CD14-positive monocyte (primary cell): ENCODE measurements around the gene MLC1. TPM values are rescaled to one million over a fixed set of nuclear protein-coding genes. Genes with fewer than 3 reads are reported as not detected.
A peak's percentile ranks its signal among the peaks of the same experiment; 100 is the strongest.

Experiments used
- DNase-seq, 3 donors: peaks; one replicate each; pipeline ENCODE4 v3.0.0-alpha.2; 2011 to 2022
- H2AFZ ChIP-seq: 2 replicates; pipeline ENCODE4 v1.6.0; 2012; ENCODE audit warnings: mild to moderate bottlenecking, low read depth, low read length, inconsistent platforms; ENCODE audit not compliant: insufficient read depth, poor library complexity, severe bottlenecking
- H3K27ac ChIP-seq, 2 donors: 1 replicate in 1 of 2; 2 replicates in 1 of 2; pipeline ENCODE4 v1.5.1; 2012 to 2013; ENCODE audit warnings: low read length in 2 of 2, control low read depth in 1 of 2, inconsistent platforms in 1 of 2, low read depth in 1 of 2, mild to moderate bottlenecking in 1 of 2
- H3K27me3 ChIP-seq, 2 donors: one replicate each; pipeline versions ENCODE4 v1.6.0 to v1.6.1; 2011 to 2013; ENCODE audit warnings: low read length in 2 of 2; ENCODE audit not compliant: control insufficient read depth in 2 of 2, insufficient read depth in 2 of 2
- H3K36me3 ChIP-seq, 2 donors: replicated peaks in 1 of 2; 1 replicate in 1 of 2; 2 replicates in 1 of 2; pipeline versions ENCODE4 v1.5.1 to v1.6.1; 2012 to 2013; ENCODE audit warnings: low read length in 2 of 2, control low read depth in 1 of 2, inconsistent platforms in 1 of 2, mild to moderate bottlenecking in 1 of 2; ENCODE audit not compliant: insufficient read depth in 2 of 2, control insufficient read depth in 1 of 2
- H3K4me1 ChIP-seq, 2 donors: 1 replicate in 1 of 2; 2 replicates in 1 of 2; pipeline versions ENCODE4 v1.5.1 to v1.6.1; 2012 to 2013; ENCODE audit warnings: low read length in 2 of 2, control low read depth in 1 of 2, inconsistent platforms in 1 of 2, mild to moderate bottlenecking in 1 of 2, moderate library complexity in 1 of 2; ENCODE audit not compliant: insufficient read depth in 2 of 2, control insufficient read depth in 1 of 2
- H3K4me2 ChIP-seq: replicated peaks from 2 replicates; pipeline ENCODE3; 2012; ENCODE audit warnings: low read length, moderate library complexity, mild to moderate bottlenecking; ENCODE audit not compliant: poor library complexity, severe bottlenecking; ENCODE audit errors: extremely low read depth
- H3K4me3 ChIP-seq, 3 experiments: fragments of 200-600 bp in 1 of 3; sonication (generic) in 1 of 3; replicated peaks in 1 of 3; 1 replicate in 2 of 3; 2 replicates in 1 of 3; pipeline ENCODE4 v1.5.1; 2011 to 2013; ENCODE audit warnings: low read length in 3 of 3, mild to moderate bottlenecking in 3 of 3, control low read depth in 2 of 3, low read depth in 2 of 3, inconsistent platforms in 1 of 3, moderate library complexity in 1 of 3
- H3K79me2 ChIP-seq: 2 replicates; pipeline ENCODE4 v1.6.0; 2012; ENCODE audit warnings: mild to moderate bottlenecking, control low read depth, inconsistent platforms, low read length, moderate library complexity; ENCODE audit not compliant: insufficient read depth
- H3K9ac ChIP-seq: 2 replicates; pipeline ENCODE4 v1.6.0; 2017; ENCODE audit warnings: low read length, mild to moderate bottlenecking; ENCODE audit not compliant: insufficient read depth, poor library complexity, severe bottlenecking
- H3K9me3 ChIP-seq, 2 donors: replicated peaks in 1 of 2; 1 replicate in 1 of 2; 2 replicates in 1 of 2; pipeline versions ENCODE4 v1.5.1 to v1.6.1; 2012 to 2013; ENCODE audit warnings: low read length in 2 of 2, control low read depth in 1 of 2; ENCODE audit not compliant: control insufficient read depth in 1 of 2, insufficient read depth in 1 of 2
- H4K20me1 ChIP-seq: 2 replicates; pipeline ENCODE4 v1.6.0; 2012; ENCODE audit warnings: mild to moderate bottlenecking, low read length, control low read depth, moderate library complexity; ENCODE audit not compliant: insufficient read depth
- H3K27ac Mint-ChIP-seq, 7 donors: one replicate each; pipeline ENCODE4 v1.8.0; 2020; ENCODE audit warnings: mild to moderate bottlenecking in 7 of 7, mixed read lengths in 7 of 7, moderate library complexity in 6 of 7, inconsistent platforms in 2 of 7
- H3K27me3 Mint-ChIP-seq, 3 donors: one replicate each; pipeline ENCODE4 v1.8.0; 2021 to 2022; ENCODE audit warnings: low read depth in 3 of 3, mild to moderate bottlenecking in 3 of 3, mixed read lengths in 3 of 3, moderate library complexity in 3 of 3, inconsistent platforms in 1 of 3
- H3K36me3 Mint-ChIP-seq, 2 donors: one replicate each; pipeline ENCODE4 v1.8.0; 2020; ENCODE audit warnings: mixed read lengths in 2 of 2, inconsistent platforms in 1 of 2, mild to moderate bottlenecking in 1 of 2
- H3K4me1 Mint-ChIP-seq: one replicate; pipeline ENCODE4 v1.8.0; 2020; ENCODE audit warnings: mild to moderate bottlenecking, mixed read lengths
- H3K4me3 Mint-ChIP-seq, 2 donors: one replicate each; pipeline ENCODE4 v1.8.0; 2020; ENCODE audit warnings: mild to moderate bottlenecking in 2 of 2, mixed read lengths in 2 of 2, moderate library complexity in 1 of 2
- H3K9me3 Mint-ChIP-seq, 7 donors: one replicate each; pipeline ENCODE4 v1.8.0; 2020 to 2022; ENCODE audit warnings: mixed read lengths in 7 of 7, mild to moderate bottlenecking in 6 of 7, moderate library complexity in 6 of 7, inconsistent platforms in 2 of 7
- CTCF ChIP-seq: fragments of 200-600 bp; IDR thresholded peaks from one replicate; pipeline ENCODE4 v1.8.0; 2022; ENCODE audit warnings: antibody characterized with exemption, mild to moderate bottlenecking
- WGBS: methylation state at CpG from one replicate; pipeline ENCODE4 v1.1.5; 2013; ENCODE audit warnings: missing lambda C conversion rate; ENCODE audit not compliant: insufficient coverage; 5-methylcytosine and 5-hydroxymethylcytosine counted together
- intact Hi-C, 2 donors: fragments of 100-400 bp; cut with micrococcal nuclease; formaldehyde crosslinking; loops; one replicate each; pipeline versions ENCODE4 v1.15.0 to v1.15.1; 2023
- polyA plus RNA-seq, 3 donors: library from polyadenylated mRNA; depleted of rRNA in 1 of 3; unstranded in 2 of 3; stranded (reverse) in 1 of 3; fragments of 300-500 nt in 2 of 3; fragments of >200 nt in 1 of 3; fragmentation: Illumina TruSeq in 2 of 3; gene quantifications; 1 replicate in 2 of 3; 2 replicates in 1 of 3; pipeline ENCODE4 v1.2.3, GENCODE V29; 2012 to 2021

Gene MLC1
- polyA plus RNA-seq, 3 donors, result 1.6 to 3.6 (median 1.8) TPM

- no peak for TF ChIP-seq CTCF
- H3K4me3 ChIP-seq, result no peak overlapping the region
- H3K27ac Mint-ChIP-seq, result no peak overlapping the region
- H3K4me3 Mint-ChIP-seq, result no peak overlapping the region
- H3K4me1 ChIP-seq, result peaks cover 14 to 25% of the 10 kb centered on the region in 2 donors
- H3K79me2 ChIP-seq, result no peaks in the 10 kb centered on the region
- H3K4me1 Mint-ChIP-seq, result peaks cover 32% of the 10 kb centered on the region
- H3K36me3 Mint-ChIP-seq, result no peaks in the 10 kb centered on the region
- H4K20me1 ChIP-seq, result no peaks in the 10 kb centered on the region
- no peaks in the 10 kb centered on the region for H3K9me3 ChIP-seq
- no peak for DNase-seq
- H3K4me2 ChIP-seq, result no peak overlapping the region
- intact Hi-C loops, result no loop called here
- WGBS, result 92% methylated on average over 8 of the region's 9 CpGs
- peaks cover 2 to 3% (median 2%) of the 10 kb centered on the region in 3 donors for H3K27me3 Mint-ChIP-seq
- no peaks in the 10 kb centered on the region for H3K36me3 ChIP-seq
- no peak overlapping the region for H3K27ac ChIP-seq
- no peak overlapping the region for H3K9ac ChIP-seq
- H3K9me3 Mint-ChIP-seq, result peaks cover 0 to 2% (median 0%) of the 10 kb centered on the region in 7 donors
- H3K27me3 ChIP-seq, result no peaks in the 10 kb centered on the region
- no peak overlapping the region for H2AFZ ChIP-seq
Measured at GRCh38 chr22:50107529-50107928, 22.3 kb upstream of the MLC1 start.

- H3K9me3 Mint-ChIP-seq, result peaks cover 0 to 2% (median 0%) of the 10 kb centered on the region in 7 donors
- H4K20me1 ChIP-seq, result no peaks in the 10 kb centered on the region
- peak overlapping the region; percentile 60 for H3K4me2 ChIP-seq
- peak overlapping the region; percentile 82 to 95 for H3K4me3 Mint-ChIP-seq
- peaks cover under 1 to 4% (median 2%) of the 10 kb centered on the region in 3 donors for H3K27me3 Mint-ChIP-seq
- TF ChIP-seq CTCF, result no peak
- no peaks in the 10 kb centered on the region for H3K36me3 ChIP-seq
- intact Hi-C loops, result no loop called here
- no peaks in the 10 kb centered on the region for H3K9me3 ChIP-seq
- no peaks in the 10 kb centered on the region for H3K79me2 ChIP-seq
- peak overlapping the region; percentile 21 to 68 (median 48) for H3K4me3 ChIP-seq
- H3K27me3 ChIP-seq, result no peaks in the 10 kb centered on the region
- H3K4me1 ChIP-seq, result peaks cover 6 to 7% of the 10 kb centered on the region in 2 donors
- no peaks in the 10 kb centered on the region for H3K36me3 Mint-ChIP-seq
- peak overlapping the region; percentile 56 for H2AFZ ChIP-seq
- WGBS, result 6% methylated on average over 8 of the region's 9 CpGs
- H3K27ac ChIP-seq, result no peak overlapping the region
- H3K27ac Mint-ChIP-seq, result peak overlapping the region in 6 of 7 donors; percentile 13 to 79 (median 24)
- H3K9ac ChIP-seq, result peak overlapping the region; percentile 5
- H3K4me1 Mint-ChIP-seq, result peaks cover 17% of the 10 kb centered on the region
- peak; percentile 17 to 33 (median 24) for DNase-seq
Measured at GRCh38 chr22:50105208-50106100, 20.2 kb upstream of the MLC1 start.
